H9 (cell line): ENCODE results near the gene TRIM32. TPM values are rescaled to one million over a fixed set of nuclear protein-coding genes. Genes with fewer than 3 reads are reported as not detected.

ENCODE experiments used
- DNase-seq: peaks from one replicate; pipeline ENCODE4 v3.0.0-alpha.2; 2017
- H2AFZ ChIP-seq: one replicate; pipeline ENCODE4 v1.6.1; 2013; ENCODE audit warnings: mild to moderate bottlenecking, low read length, control low read depth, moderate library complexity
- H2AK5ac ChIP-seq: 2 replicates; pipeline ENCODE4 v1.6.1; 2013; ENCODE audit warnings: low read length, control low read depth, mixed read lengths; ENCODE audit not compliant: insufficient read length
- H2BK120ac ChIP-seq: one replicate; pipeline ENCODE4 v1.6.1; 2013; ENCODE audit warnings: low read depth, mild to moderate bottlenecking, low read length, control low read depth, inconsistent platforms; ENCODE audit not compliant: poor library complexity, severe bottlenecking
- H2BK12ac ChIP-seq: 2 replicates; pipeline ENCODE4 v1.6.1; 2013; ENCODE audit warnings: low read length, control low read depth, mixed read lengths, low read depth; ENCODE audit not compliant: insufficient read length
- H2BK15ac ChIP-seq: 2 replicates; pipeline ENCODE4 v1.6.1; 2013; ENCODE audit warnings: low read depth, low read length, control low read depth
- H2BK20ac ChIP-seq: one replicate; pipeline ENCODE4 v1.6.1; 2013; ENCODE audit warnings: low read depth, mild to moderate bottlenecking, low read length, control low read depth, inconsistent platforms; ENCODE audit not compliant: poor library complexity, severe bottlenecking
- H2BK5ac ChIP-seq: 2 replicates; pipeline ENCODE4 v1.6.1; 2013; ENCODE audit warnings: low read length, control low read depth, mixed read lengths; ENCODE audit not compliant: insufficient read length
- H3K14ac ChIP-seq: 2 replicates; pipeline ENCODE4 v1.6.1; 2013; ENCODE audit warnings: low read length, control low read depth; ENCODE audit not compliant: insufficient read depth
- H3K18ac ChIP-seq: 2 replicates; pipeline ENCODE4 v1.6.1; 2013; ENCODE audit warnings: low read depth, mild to moderate bottlenecking, mixed read lengths, low read length, control low read depth; ENCODE audit not compliant: insufficient read length
- H3K23ac ChIP-seq: 2 replicates; pipeline ENCODE4 v1.6.1; 2013; ENCODE audit warnings: low read length, control low read depth, mixed read lengths, low read depth; ENCODE audit not compliant: insufficient read length
- H3K23me2 ChIP-seq: 2 replicates; pipeline ENCODE4 v1.6.1; 2013; ENCODE audit warnings: low read depth, mild to moderate bottlenecking, mixed read lengths, low read length, control low read depth; ENCODE audit not compliant: insufficient read length, poor library complexity, severe bottlenecking
- H3K27ac ChIP-seq: 2 replicates; pipeline ENCODE4 v1.5.1; 2013; ENCODE audit warnings: low read length, control low read depth, mixed read lengths, low read depth; ENCODE audit not compliant: insufficient read length
- H3K27me3 ChIP-seq: 2 replicates; pipeline ENCODE4 v1.6.1; 2013; ENCODE audit warnings: low read length, control low read depth, inconsistent platforms; ENCODE audit not compliant: insufficient read depth
- H3K4ac ChIP-seq: 2 replicates; pipeline ENCODE4 v1.6.1; 2013; ENCODE audit warnings: low read depth, mild to moderate bottlenecking, control low read depth, inconsistent platforms, low read length, moderate library complexity
- H3K4me1 ChIP-seq: 2 replicates; pipeline ENCODE4 v1.6.1; 2013; ENCODE audit warnings: low read length, control low read depth, inconsistent platforms; ENCODE audit not compliant: insufficient read depth
- H3K4me2 ChIP-seq: 2 replicates; pipeline ENCODE4 v1.6.1; 2013; ENCODE audit warnings: low read length, control low read depth, mixed read lengths; ENCODE audit not compliant: insufficient read length, insufficient read depth
- H3K56ac ChIP-seq: 2 replicates; pipeline ENCODE4 v1.6.1; 2013; ENCODE audit warnings: low read depth, mild to moderate bottlenecking, mixed read lengths, low read length, control low read depth; ENCODE audit not compliant: insufficient read length
- H3K79me1 ChIP-seq: 2 replicates; pipeline ENCODE4 v1.6.1; 2013; ENCODE audit warnings: low read depth, mild to moderate bottlenecking, moderate library complexity, low read length, control low read depth, inconsistent platforms; ENCODE audit not compliant: insufficient read depth, poor library complexity, severe bottlenecking
- H3K79me2 ChIP-seq: 2 replicates; pipeline ENCODE4 v1.6.1; 2013; ENCODE audit warnings: low read length, control low read depth, inconsistent platforms; ENCODE audit not compliant: insufficient read depth
- H3K9ac ChIP-seq: 2 replicates; pipeline ENCODE4 v1.6.1; 2013; ENCODE audit warnings: low read length, control low read depth, mixed read lengths; ENCODE audit not compliant: insufficient read length; ENCODE audit errors: extremely low read depth
- H3K9me3 ChIP-seq: one replicate; pipeline ENCODE4 v1.6.1; 2013; ENCODE audit warnings: low read depth, low read length, inconsistent platforms; ENCODE audit not compliant: control insufficient read depth
- H3T11ph ChIP-seq: one replicate; pipeline ENCODE4 v1.6.1; 2013; ENCODE audit warnings: mild to moderate bottlenecking, low read length, control low read depth, inconsistent platforms
- H4K20me1 ChIP-seq: one replicate; pipeline ENCODE4 v1.6.1; 2013; ENCODE audit not compliant: control insufficient read depth, insufficient read length, insufficient read depth
- H4K5ac ChIP-seq: 2 replicates; pipeline ENCODE4 v1.6.1; 2013; ENCODE audit warnings: low read depth, mild to moderate bottlenecking, mixed read lengths, low read length, control low read depth; ENCODE audit not compliant: insufficient read length
- H4K8ac ChIP-seq: replicated peaks from 2 replicates; pipeline ENCODE4 v1.6.1; 2013; ENCODE audit warnings: low read length, control low read depth, mixed read lengths, low read depth; ENCODE audit not compliant: insufficient read length
- H4K91ac ChIP-seq: 2 replicates; pipeline ENCODE4 v1.6.1; 2013; ENCODE audit warnings: low read depth, mild to moderate bottlenecking, moderate library complexity, mixed read lengths, low read length, control low read depth; ENCODE audit not compliant: insufficient read length
- H3K27ac Mint-ChIP-seq, 3 experiments: 2 replicates in 2 of 3; 3 replicates in 1 of 3; pipeline ENCODE4 v1.8.0; 2020 to 2021; ENCODE audit warnings: mixed read lengths in 3 of 3, mild to moderate bottlenecking in 1 of 3, moderate library complexity in 1 of 3
- H3K27me3 Mint-ChIP-seq: 2 replicates; pipeline ENCODE4 v1.8.0; 2021; ENCODE audit warnings: low read depth, mild to moderate bottlenecking, moderate library complexity, mixed read lengths
- H3K36me3 Mint-ChIP-seq, 3 experiments: 2 replicates in 2 of 3; 3 replicates in 1 of 3; pipeline ENCODE4 v1.8.0; 2020 to 2021; ENCODE audit warnings: low read depth in 3 of 3, mixed read lengths in 3 of 3; ENCODE audit not compliant: insufficient read depth in 1 of 3
- H3K4me1 Mint-ChIP-seq, 2 experiments: 2 replicates each; pipeline ENCODE4 v1.8.0; 2020; ENCODE audit warnings: mixed read lengths in 2 of 2
- H3K4me3 Mint-ChIP-seq, 2 experiments: 2 replicates in 1 of 2; 3 replicates in 1 of 2; pipeline ENCODE4 v1.8.0; 2020 to 2021; ENCODE audit warnings: mild to moderate bottlenecking in 2 of 2, mixed read lengths in 2 of 2, moderate library complexity in 1 of 2
- H3K9me3 Mint-ChIP-seq, 2 experiments: 2 replicates in 1 of 2; 3 replicates in 1 of 2; pipeline ENCODE4 v1.8.0; 2020; ENCODE audit warnings: mild to moderate bottlenecking in 2 of 2, mixed read lengths in 2 of 2, moderate library complexity in 1 of 2
- WGBS: extraction: QIAGEN DNeasy Blood & Tissue Kit; methylation state at CpG from one replicate; pipeline ENCODE4 v1.1.7; 2013; ENCODE audit warnings: missing lambda C conversion rate, low lambda C conversion rate, mixed read lengths; ENCODE audit not compliant: insufficient read length; ENCODE audit errors: extremely low coverage; 5-methylcytosine and 5-hydroxymethylcytosine counted together
- total RNA-seq: library from RNA; stranded (reverse); gene quantifications from 2 replicates; pipeline ENCODE4 v1.2.1, GENCODE V29; 2021
- TF ChIP-seq, protein P1 (sequence below): fragments of 200-600 bp; sonication (generic); conservative IDR thresholded peaks from 3 replicates; pipeline ENCODE4 v1.8.0; 2021; ENCODE audit warnings: antibody characterized with exemption, mild to moderate bottlenecking

The TRIM32 gene
- total RNA-seq, 1 experiment from 2014 or later, result 12.9 TPM

DNA sequence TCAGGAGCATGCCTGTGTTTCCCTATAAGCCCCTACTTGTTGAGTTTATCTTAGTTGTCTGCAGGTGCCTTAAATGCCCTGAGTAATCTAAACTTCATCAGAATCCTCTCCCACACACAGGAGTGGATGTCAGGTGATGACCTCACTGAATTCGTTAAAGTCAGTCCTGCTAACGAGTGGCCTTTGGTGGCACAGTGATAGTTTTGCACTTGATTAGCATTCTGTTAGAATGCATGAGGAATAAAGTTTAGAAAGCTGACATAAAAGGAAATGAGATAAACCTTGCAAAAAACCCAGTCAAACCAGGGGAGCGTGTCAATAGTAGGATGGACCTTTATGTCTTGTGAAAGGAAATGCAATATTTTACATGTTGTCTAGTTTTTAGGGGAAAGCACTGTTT, 4.5 kb downstream of the TRIM32 start:
- no peak overlapping the region for H2BK5ac ChIP-seq
- TF ChIP-seq, protein P1, sequence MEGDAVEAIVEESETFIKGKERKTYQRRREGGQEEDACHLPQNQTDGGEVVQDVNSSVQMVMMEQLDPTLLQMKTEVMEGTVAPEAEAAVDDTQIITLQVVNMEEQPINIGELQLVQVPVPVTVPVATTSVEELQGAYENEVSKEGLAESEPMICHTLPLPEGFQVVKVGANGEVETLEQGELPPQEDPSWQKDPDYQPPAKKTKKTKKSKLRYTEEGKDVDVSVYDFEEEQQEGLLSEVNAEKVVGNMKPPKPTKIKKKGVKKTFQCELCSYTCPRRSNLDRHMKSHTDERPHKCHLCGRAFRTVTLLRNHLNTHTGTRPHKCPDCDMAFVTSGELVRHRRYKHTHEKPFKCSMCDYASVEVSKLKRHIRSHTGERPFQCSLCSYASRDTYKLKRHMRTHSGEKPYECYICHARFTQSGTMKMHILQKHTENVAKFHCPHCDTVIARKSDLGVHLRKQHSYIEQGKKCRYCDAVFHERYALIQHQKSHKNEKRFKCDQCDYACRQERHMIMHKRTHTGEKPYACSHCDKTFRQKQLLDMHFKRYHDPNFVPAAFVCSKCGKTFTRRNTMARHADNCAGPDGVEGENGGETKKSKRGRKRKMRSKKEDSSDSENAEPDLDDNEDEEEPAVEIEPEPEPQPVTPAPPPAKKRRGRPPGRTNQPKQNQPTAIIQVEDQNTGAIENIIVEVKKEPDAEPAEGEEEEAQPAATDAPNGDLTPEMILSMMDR, result no peak
- H3K4me3 Mint-ChIP-seq, result no peak overlapping the region
- no peaks in the 10 kb centered on the region for H3K9me3 Mint-ChIP-seq
- no peak overlapping the region for H2BK15ac ChIP-seq
- H3K27ac Mint-ChIP-seq, result no peak overlapping the region
- no peak overlapping the region for H2BK120ac ChIP-seq
- H3K18ac ChIP-seq, result no peak overlapping the region
- H4K5ac ChIP-seq, result no peak overlapping the region
- H3K9me3 ChIP-seq, result no peaks in the 10 kb centered on the region
- H2BK20ac ChIP-seq, result no peak overlapping the region
- H3T11ph ChIP-seq, result no peak overlapping the region
- peaks cover 24 to 25% of the 10 kb centered on the region in 2 experiments for H3K4me1 Mint-ChIP-seq
- no peak overlapping the region for H3K27ac ChIP-seq
- H3K56ac ChIP-seq, result no peak overlapping the region
- H3K14ac ChIP-seq, result no peak overlapping the region
- no peak overlapping the region for H3K4ac ChIP-seq
- WGBS, result no CpG with 5 or more reads among the region's 3 CpGs
- no peak overlapping the region for H3K23ac ChIP-seq
- H4K8ac ChIP-seq, result no peak overlapping the region
- DNase-seq, result no peak
- no peaks in the 10 kb centered on the region for H4K20me1 ChIP-seq
- H3K23me2 ChIP-seq, result peaks cover 8% of the 10 kb centered on the region
- peaks cover 0 to 4% (median 3%) of the 10 kb centered on the region in 3 experiments; a peak in 3 of 7 replicates for H3K36me3 Mint-ChIP-seq
- no peak overlapping the region for H4K91ac ChIP-seq
- no peak overlapping the region for H2BK12ac ChIP-seq
- H3K27me3 Mint-ChIP-seq, result peaks cover 4% of the 10 kb centered on the region
- H3K4me1 ChIP-seq, result peaks cover 3% of the 10 kb centered on the region; the same call in 1 of the 2 replicates
- no peak overlapping the region for H3K4me2 ChIP-seq
- H3K79me2 ChIP-seq, result no peaks in the 10 kb centered on the region
- H2AFZ ChIP-seq, result no peak overlapping the region
- H3K79me1 ChIP-seq, result no peaks in the 10 kb centered on the region
- H3K9ac ChIP-seq, result no peak overlapping the region
- H3K27me3 ChIP-seq, result no peaks in the 10 kb centered on the region; the same call in 1 of the 2 replicates
- no peak overlapping the region for H2AK5ac ChIP-seq
